ENCODE data around the gene PBRM1.

DNA sequence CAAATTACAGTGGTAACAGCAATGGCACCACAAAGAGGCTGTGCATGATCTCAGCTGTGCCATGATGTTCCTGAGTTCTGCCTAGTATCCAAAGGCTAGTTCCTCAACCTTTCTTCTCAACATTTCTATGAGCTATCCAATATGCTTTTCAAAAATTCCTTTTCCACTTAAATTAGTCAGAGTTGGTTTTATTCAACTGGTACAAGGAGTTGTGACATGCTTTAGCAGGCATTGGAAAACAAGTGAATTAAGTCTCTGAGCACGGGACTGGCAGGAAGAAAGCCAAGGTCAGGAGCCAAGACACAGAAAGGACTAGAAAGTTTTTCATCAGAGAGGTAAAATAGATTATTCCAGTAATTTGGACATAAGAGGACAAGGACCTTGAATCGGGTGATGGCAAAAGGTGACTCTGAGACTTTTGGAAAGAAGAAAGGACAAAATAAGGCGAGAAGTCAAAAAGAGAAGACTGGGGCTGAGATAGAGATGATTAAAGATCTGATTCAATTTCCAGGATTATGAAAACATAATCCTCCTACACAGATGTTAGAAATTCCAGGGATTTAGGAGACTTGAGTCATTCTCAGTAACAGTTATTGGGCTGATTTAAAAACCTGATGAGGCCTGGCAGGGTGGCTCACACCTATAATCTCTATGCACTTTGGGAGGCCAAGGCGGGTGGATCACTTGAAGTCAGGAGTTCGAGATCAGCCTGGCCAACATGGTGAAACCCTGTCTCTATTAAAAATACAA is 36.1 kb downstream of the PBRM1 start:
- TF ChIP-seq, protein P1, sequence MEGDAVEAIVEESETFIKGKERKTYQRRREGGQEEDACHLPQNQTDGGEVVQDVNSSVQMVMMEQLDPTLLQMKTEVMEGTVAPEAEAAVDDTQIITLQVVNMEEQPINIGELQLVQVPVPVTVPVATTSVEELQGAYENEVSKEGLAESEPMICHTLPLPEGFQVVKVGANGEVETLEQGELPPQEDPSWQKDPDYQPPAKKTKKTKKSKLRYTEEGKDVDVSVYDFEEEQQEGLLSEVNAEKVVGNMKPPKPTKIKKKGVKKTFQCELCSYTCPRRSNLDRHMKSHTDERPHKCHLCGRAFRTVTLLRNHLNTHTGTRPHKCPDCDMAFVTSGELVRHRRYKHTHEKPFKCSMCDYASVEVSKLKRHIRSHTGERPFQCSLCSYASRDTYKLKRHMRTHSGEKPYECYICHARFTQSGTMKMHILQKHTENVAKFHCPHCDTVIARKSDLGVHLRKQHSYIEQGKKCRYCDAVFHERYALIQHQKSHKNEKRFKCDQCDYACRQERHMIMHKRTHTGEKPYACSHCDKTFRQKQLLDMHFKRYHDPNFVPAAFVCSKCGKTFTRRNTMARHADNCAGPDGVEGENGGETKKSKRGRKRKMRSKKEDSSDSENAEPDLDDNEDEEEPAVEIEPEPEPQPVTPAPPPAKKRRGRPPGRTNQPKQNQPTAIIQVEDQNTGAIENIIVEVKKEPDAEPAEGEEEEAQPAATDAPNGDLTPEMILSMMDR (conservative IDR thresholded peaks at IDR 0.05; ENCODE audit: low read length) = no peak
- TF ChIP-seq EZH2phosphoT487 (IDR thresholded peaks at IDR 0.05; ENCODE audit: borderline replicate concordance, low read depth, low read length) = no peak
